HG02938 (cell line): Measurements from ENCODE around the gene OR10K1.

Experiments
- ATAC-seq: cut with Tn5 transposase; IDR thresholded peaks from one replicate; pipeline ENCODE4 v1.9.1; 2021; ENCODE audit warnings: mild to moderate bottlenecking, moderate library complexity; ENCODE audit not compliant: unreplicated experiment

Gene OR10K1

GRCh38 chr1:158516966-158517365, 55.3 kb downstream of the OR10K1 start:
- ATAC-seq, result no peak
